Suppressor macrophage treated with lipopolysaccharide for 1 hour (primary cell): ENCODE measurements around the gene PGAM2.
A peak's percentile ranks its signal among the peaks of the same experiment; 100 is the strongest.
"Not testable (repeated sequence)": the region's sequence is repeated elsewhere in the genome, so short reads cannot be mapped to it uniquely, and the experiment has no call there.

Experiments
- DNase-seq, 3 donors: peaks; one replicate each; pipeline ENCODE4 v3.0.0-alpha.2; 2020 to 2022

Gene PGAM2

DNA sequence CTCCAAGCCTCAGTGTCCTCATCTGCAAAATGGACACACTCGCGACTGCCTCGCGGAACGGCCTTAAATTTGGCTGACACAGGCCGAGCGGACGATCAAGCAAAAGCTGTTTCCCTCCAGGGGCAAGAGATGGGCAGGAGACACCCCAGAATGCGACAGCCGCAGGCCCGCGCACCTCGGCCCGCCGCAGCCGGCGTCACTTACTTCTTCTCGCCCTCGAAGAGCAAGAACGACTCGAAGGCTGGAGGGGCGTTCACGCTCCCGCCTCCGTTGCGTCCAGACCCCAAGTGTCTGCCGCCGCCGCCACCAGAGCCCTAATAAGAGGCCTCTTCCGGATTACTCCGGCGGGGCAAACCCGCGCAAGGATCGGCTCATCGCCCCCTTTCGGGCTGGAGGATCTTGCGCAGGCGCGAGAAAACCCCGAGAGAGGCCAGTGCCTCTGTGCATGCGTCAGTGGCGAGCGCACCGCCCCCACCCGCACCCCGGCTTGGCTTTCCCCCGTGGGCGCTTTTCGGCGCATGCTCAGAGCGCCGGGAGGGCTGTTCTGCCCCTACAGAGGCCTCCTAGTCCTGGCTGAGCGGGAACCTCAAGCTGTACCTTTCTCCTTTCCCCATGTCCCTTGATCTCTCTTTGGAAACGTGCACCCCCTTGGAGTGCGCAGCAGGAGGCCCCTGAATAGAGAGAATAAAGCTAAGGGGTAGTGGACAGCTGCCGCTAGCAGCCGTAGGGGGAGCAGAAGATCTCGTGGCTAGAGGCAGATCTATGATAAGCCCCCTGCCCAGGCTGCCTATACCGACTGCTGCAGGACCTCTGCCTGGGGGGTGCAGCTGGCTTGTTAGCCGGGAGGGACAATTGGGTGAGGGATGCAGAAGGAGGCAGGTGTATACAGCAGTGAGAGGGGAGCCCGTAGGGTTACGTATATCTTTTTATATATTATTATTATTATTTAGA lies 46.2 kb downstream of the PGAM2 start:
- DNase-seq = peak; percentile 98 to 99 (median 99)

- DNase-seq = not testable (repeated sequence)
These were observed 50.3 kb downstream of the PGAM2 start for GRCh38 chr7:44015090-44015489.
